ENCODE data around the gene TDRD12. TPM values are rescaled to one million over a fixed set of nuclear protein-coding genes. Genes with fewer than 3 reads are reported as not detected.
"Not testable (repeated sequence)": the region's sequence is repeated elsewhere in the genome, so short reads cannot be mapped to it uniquely, and the experiment has no call there.

TDRD12 gene
- total RNA-seq, 1 donor from 2014 or later, result 0.59 TPM

GRCh38 chr19:32692727-32693061 lies 26.9 kb upstream of the TDRD12 start:
- DNase-seq, result no peak

GRCh38 chr19:32693151-32694108 lies 26.1 kb upstream of the TDRD12 start:
- not testable (repeated sequence) for DNase-seq

- not testable (repeated sequence) for DNase-seq
These were observed 25.3 kb upstream of the TDRD12 start for GRCh38 chr19:32694316-32694715.

- DNase-seq, result not testable (repeated sequence)
These were observed 24.7 kb upstream of the TDRD12 start for GRCh38 chr19:32694851-32695250.

GRCh38 chr19:32695506-32695905 lies 24.1 kb upstream of the TDRD12 start:
- not testable (repeated sequence) for DNase-seq

GRCh38 chr19:32696771-32697170 lies 22.8 kb upstream of the TDRD12 start:
- DNase-seq, result not testable (repeated sequence)

- not testable (repeated sequence) for DNase-seq
These were observed 19.4 kb upstream of the TDRD12 start for GRCh38 chr19:32700129-32700528.

- no peak for DNase-seq
These were observed 17.6 kb upstream of the TDRD12 start for GRCh38 chr19:32702010-32702409.

GRCh38 chr19:32704006-32704405 lies 15.6 kb upstream of the TDRD12 start:
- DNase-seq, result not testable (repeated sequence)

GRCh38 chr19:32708457-32708856 lies 11.1 kb upstream of the TDRD12 start:
- DNase-seq, result no peak

GRCh38 chr19:32709032-32709431 lies 10.5 kb upstream of the TDRD12 start:
- DNase-seq, result no peak

- DNase-seq, result no peak
These were observed 7.8 kb upstream of the TDRD12 start for GRCh38 chr19:32711747-32712146.

- DNase-seq, result not testable (repeated sequence)
These were observed 3.4 kb upstream of the TDRD12 start for GRCh38 chr19:32716203-32716602.

GRCh38 chr19:32717496-32717895 lies 2.1 kb upstream of the TDRD12 start:
- no peak for DNase-seq

GRCh38 chr19:32718286-32718685 lies 1.3 kb upstream of the TDRD12 start:
- DNase-seq, result no peak

GRCh38 chr19:32720216-32720935 lies 809 bp downstream of the TDRD12 start:
- DNase-seq, result no peak

GRCh38 chr19:32720936-32721250 lies 1.3 kb downstream of the TDRD12 start:
- no peak for DNase-seq

GRCh38 chr19:32735936-32736335 lies 16.4 kb downstream of the TDRD12 start:
- no peak for DNase-seq

GRCh38 chr19:32743021-32743420 lies 23.5 kb downstream of the TDRD12 start:
- no peak for DNase-seq

- DNase-seq, result no peak
These were observed 23.9 kb downstream of the TDRD12 start for GRCh38 chr19:32743447-32743846.

- no peak for DNase-seq
These were observed 25.2 kb downstream of the TDRD12 start for GRCh38 chr19:32744555-32745325.

GRCh38 chr19:32745594-32746251 lies 26.2 kb downstream of the TDRD12 start:
- DNase-seq, result not testable (repeated sequence)

Measured in skin of body (tissue), 2 donors.